ENCODE results near the gene BOLA3.

DNA sequence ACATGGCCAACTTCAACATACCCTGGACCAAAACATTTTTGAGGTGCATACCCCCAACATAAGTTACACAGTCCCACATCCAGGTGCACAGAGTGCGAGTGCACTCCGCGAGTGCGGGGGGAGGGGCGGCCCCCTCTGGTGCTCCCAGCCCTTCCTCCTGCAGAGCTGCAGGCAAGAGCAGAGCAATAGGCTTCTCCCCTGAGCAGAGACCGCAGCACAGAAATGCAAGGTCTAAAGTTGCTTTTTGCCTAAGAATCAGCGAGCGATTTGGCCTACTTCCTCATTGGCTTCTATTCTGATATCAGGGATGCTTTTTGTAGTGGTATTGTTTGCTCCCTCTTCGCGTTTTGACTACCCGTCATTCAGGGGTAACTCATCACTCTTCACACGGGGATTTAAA, 40.6 kb downstream of the BOLA3 start:
- TF ChIP-seq, protein P1, sequence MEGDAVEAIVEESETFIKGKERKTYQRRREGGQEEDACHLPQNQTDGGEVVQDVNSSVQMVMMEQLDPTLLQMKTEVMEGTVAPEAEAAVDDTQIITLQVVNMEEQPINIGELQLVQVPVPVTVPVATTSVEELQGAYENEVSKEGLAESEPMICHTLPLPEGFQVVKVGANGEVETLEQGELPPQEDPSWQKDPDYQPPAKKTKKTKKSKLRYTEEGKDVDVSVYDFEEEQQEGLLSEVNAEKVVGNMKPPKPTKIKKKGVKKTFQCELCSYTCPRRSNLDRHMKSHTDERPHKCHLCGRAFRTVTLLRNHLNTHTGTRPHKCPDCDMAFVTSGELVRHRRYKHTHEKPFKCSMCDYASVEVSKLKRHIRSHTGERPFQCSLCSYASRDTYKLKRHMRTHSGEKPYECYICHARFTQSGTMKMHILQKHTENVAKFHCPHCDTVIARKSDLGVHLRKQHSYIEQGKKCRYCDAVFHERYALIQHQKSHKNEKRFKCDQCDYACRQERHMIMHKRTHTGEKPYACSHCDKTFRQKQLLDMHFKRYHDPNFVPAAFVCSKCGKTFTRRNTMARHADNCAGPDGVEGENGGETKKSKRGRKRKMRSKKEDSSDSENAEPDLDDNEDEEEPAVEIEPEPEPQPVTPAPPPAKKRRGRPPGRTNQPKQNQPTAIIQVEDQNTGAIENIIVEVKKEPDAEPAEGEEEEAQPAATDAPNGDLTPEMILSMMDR (conservative IDR thresholded peaks at IDR 0.05): no peak
- no peak for TF ChIP-seq ZFX (IDR thresholded peaks at IDR 0.05)

All from C4-2B (cell line).